B cell (primary cell): ENCODE measurements around the gene GMPPA.

ENCODE experiments used
- CTCF ChIP-seq: fragments of 200-600 bp; IDR thresholded peaks from one replicate; pipeline ENCODE4 v1.8.0; 2022; ENCODE audit warnings: antibody characterized with exemption, mild to moderate bottlenecking
- EZH2 ChIP-seq: IDR thresholded peaks from 2 replicates; pipeline ENCODE4 v1.6.1; 2012; ENCODE audit warnings: borderline replicate concordance, low read depth, mild to moderate bottlenecking, moderate library complexity, low read length; ENCODE audit not compliant: insufficient read depth, poor library complexity, severe bottlenecking

- TF ChIP-seq CTCF: no peak
- no peak for TF ChIP-seq EZH2
Observed at GRCh38 chr2:219468410-219469185, 30.1 kb upstream of the GMPPA start.
